GM12801 (cell line): ENCODE measurements around the gene XPO5.

Experiments
- CTCF ChIP-seq: IDR thresholded peaks from one replicate; pipeline ENCODE4 v1.5.1; 2011; ENCODE audit warnings: control low read depth; ENCODE audit not compliant: insufficient read length; ENCODE audit errors: extremely low read depth

Gene XPO5

GRCh38 chr6:43481075-43481474, 94.8 kb downstream of the XPO5 start:
- no peak for TF ChIP-seq CTCF

GRCh38 chr6:43478008-43478372, 97.8 kb downstream of the XPO5 start:
- TF ChIP-seq CTCF, result no peak

DNA sequence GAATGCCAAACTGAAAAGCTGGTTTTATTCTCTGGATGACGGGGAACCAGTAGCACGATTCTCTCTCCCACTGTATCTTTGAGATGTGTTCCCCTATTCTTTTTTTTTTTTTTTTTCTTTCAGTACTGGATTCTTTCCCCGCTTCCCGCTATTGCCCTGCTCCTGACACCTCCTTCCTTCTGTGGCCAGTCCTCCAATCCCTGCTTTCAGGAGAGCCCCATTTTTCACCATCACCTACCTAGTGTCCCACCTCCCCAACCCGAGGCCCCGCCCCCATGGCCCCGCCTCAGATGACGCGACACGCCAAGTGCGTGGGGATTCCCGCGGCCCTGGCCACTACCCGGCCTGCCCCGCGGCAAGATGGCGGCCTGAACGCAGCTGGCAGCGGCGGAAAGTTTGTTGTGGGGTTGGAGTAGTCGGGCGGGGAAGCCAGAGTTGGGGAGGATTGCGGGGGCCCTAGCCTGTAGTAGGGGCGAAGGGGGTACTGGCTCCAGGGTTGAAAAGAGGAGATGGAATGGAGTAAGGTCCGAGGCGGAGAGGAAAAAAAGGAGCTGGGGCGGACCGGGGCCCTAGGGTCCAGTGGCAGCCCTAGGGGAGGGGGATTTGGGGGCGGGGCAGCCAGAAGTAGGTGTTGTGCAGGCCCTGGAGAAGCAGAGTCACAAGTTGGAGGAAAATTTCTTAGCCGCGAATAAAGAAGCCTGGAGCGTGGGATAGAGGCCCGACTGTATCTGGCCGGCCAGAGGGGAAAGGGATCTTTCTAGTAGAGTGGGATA, 98.4 kb downstream of the XPO5 start, which contains the start of gene TJAP1:
Gene TJAP1 (plus strand): TSS at position 336 of the 773 bp plus-strand sequence. CDS start 21,432 bp downstream, outside the sequence.
- TF ChIP-seq CTCF, result no peak

GRCh38 chr6:43476746-43477145, 99.1 kb downstream of the XPO5 start:
- no peak for TF ChIP-seq CTCF

- TF ChIP-seq CTCF, result no peak
Observed at GRCh38 chr6:43475516-43475915, 100.3 kb downstream of the XPO5 start.

DNA sequence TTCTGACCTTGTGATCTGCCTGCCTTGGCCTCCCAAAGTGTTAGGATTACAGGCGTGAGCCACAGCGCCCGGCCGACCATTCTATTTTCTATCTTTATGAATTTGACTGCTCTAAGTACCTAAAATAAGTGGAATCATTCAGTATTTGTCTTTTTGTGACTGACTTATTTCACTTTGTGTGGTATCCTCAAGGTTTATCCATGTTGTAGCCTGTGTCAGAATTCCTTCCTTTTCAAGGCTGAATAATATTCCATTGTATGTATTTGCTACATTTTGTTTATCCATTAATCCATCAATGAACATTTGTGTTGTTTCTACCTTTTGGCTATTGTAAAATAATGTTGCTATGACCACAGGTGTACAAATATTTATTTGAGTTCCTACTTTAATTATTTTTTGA, 103.3 kb downstream of the XPO5 start:
- no peak for TF ChIP-seq CTCF
